Putamen (tissue), 1 donor: ENCODE data around the gene SPC25.
"Not testable (repeated sequence)": the region's sequence is repeated elsewhere in the genome, so short reads cannot be mapped to it uniquely, and the experiment has no call there.

ENCODE experiments used
- DNase-seq: peaks from one replicate; pipeline ENCODE4 v3.0.0-alpha.2; 2016; ENCODE audit warnings: low spot score

SPC25 gene, protein sequence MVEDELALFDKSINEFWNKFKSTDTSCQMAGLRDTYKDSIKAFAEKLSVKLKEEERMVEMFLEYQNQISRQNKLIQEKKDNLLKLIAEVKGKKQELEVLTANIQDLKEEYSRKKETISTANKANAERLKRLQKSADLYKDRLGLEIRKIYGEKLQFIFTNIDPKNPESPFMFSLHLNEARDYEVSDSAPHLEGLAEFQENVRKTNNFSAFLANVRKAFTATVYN

DNA sequence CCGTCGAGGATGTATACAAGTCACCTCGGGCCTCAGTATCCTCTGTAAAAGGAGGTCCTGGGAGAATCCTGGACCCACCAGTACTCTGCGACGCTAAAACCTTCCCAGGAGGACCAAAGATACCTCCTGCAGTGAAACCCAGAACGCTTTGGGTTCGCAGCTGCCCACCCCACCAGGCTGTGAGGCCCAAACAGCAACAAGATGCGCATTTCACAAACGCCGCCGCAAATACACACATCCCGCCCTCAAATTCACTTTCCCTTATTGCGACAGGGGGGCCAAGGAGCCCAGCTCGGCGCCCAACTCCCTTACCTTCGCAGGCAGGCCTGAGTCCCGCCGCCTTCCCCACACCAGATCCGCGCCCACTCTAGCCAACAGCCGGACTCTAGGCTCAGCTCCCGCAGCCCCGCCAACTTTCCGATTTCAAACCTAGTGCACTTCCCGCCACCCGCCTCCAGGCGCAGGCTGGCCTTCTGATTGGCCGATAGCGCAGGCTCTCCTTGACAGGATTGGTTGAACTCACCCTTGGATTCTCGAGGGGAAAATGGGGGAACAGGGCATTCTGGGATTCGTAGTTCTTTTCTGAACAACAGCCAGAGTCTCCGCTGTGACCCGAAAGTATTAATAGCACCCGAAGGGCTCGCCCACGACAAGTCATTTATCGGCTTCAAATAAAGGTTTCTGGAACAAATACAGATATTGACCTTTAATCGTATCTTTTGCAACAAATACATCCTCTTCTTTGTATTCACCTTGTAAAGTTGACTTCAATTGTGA lies at the start of gene SPC25:
TSS of gene SPC25 (minus strand) at position 425 of the 777 bp plus-strand sequence. CDS start 911 bp downstream, outside the sequence.
- DNase-seq = peak; percentile 84

DNA sequence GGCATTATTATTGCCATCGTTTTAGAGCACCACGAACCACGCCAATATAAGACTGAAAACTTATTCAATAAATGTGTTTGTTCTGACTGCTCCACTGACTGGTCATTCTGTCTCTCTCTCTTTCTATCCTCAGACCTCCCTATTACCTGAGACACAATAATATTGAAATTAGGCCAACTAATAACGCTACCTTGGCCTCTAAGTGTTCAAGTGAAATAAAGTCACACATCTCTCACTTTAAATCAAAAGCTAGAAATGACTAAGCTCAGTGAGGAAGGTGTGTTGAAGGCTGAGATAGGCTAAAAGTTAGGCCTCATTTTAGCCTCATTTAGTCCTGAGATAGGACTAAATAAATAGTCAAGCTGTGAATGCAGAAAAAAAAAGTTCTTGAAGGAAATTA lies 49.7 kb upstream of the SPC25 start:
- no peak for DNase-seq

DNA sequence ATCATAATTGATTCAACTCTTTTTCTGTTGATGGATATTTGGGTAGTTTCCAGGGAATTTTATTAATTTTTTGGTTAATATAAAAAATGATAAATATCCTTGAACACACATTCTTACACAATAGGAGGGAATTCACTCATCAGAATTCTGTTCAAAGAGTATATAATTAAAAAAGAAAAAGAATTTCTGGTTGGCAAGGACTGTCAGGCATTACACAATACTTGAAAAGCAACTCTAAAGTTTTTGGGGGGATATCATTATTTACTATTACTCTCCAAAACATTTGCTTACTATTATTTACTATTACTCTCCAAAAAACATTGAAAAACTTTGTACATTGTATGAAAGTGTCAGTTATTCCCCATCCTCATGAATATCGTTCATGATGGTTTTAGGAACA lies 48.8 kb upstream of the SPC25 start:
- no peak for DNase-seq

DNA sequence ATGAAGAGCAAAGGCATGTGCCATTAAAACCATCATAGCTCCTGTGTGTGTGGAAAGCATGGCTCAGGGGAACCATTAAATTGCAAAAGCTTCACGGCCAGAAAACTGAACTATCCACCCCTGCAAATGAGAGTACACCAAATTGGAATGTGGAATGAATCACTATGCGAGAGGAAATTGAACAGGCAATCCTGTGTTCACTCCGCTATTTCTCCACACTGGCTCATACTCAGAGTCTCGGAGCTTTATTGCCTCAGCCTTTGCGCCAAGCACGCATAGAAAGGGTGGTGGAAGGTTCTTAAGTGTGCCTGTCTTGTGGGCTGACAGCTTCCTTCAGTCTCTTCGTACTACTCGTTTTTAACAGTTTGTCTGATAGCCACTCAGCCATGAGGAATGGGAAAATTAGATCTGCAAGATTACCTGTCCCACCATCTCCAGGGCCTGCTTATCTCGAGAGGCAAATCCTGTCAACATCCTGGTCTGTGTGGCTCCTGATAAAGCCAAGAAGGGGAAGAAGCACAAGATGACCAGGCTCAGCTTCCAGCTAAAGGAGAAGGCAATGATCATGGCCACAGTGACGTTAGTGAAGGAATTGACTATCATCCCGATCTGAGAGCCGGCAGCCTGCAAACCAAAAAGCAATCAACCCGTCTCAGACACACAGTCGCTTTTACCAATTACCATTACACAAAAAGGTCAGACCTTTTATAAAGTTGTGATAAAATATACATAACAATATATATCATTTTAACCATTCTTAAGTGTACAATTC lies 45.8 kb upstream of the SPC25 start:
- DNase-seq = no peak

DNA sequence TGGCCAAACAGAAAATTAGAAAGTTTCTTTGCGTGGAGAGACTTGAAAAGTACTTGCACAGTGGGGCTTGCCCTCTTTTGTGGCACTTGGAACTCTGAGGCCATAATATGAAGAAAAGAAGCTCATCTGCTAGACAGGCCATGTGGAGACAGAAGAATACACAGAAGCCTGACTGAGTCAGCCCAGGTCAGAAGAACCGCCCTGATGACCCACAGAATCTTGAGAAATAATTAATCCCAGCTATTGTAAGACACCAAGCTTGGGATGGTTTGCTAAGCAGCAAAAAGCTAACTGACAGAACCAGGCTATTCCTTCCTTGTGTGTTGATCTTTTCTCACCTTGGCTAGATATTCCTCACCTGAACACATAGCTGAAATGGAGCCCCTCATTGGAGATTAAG lies 44.6 kb upstream of the SPC25 start:
- DNase-seq = no peak

DNA sequence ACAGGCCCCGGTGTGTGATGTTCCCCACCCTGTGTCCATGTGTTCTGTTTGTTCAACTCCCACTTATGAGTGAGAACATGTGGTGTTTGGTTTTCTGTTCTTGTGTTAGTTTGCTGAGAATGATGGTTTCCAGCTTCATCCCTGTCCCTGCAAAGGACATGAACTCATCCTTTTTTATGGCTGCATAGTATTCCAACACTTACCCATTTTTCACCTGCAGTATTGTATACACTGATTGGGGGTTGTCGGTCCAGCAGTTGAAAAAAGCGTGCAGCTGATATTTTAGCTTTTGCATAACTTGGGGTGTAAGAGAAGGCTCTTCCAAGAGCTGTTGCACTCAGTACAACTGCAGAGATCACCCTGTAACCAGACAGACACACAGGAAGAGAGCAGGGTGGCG lies 41.9 kb upstream of the SPC25 start:
- not testable (repeated sequence) for DNase-seq

DNA sequence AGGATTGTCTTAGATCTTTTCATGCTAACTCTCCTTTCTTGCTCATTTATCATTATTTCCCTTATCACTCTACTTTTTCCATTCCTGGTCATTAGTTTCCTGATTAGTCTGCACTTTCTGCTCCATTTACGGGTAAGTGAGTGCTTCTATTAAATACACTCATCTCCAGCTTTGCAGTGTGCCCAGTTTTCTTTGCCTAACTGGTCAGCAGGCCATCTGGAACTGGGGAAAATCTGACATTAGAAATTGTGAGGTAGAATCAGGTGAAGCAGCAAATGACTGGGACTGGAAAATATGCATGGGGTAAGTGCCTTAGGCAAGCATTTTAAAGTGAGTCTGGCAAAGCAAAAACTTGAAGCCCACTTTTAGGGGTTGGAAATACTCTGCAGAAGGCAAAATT lies 40.0 kb upstream of the SPC25 start:
- no peak for DNase-seq

DNA sequence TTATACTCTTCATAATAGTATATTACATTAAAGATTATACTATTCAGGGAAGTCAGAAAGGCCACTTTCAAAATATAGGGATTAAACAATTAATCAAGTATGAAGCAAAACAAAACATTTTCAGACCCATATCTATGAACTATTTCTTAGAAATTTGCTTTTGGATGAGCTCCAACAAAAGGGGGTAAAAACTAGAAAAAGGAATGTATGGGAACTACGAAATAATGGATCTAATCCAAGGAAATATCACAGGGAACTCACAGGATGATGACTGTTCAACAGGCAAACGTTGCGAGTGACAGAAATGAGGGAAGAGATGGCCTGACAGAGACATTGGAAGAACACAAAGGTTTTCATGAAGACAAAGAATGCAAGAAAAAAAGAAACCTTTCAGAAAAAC lies 38.8 kb upstream of the SPC25 start:
- DNase-seq = no peak

DNA sequence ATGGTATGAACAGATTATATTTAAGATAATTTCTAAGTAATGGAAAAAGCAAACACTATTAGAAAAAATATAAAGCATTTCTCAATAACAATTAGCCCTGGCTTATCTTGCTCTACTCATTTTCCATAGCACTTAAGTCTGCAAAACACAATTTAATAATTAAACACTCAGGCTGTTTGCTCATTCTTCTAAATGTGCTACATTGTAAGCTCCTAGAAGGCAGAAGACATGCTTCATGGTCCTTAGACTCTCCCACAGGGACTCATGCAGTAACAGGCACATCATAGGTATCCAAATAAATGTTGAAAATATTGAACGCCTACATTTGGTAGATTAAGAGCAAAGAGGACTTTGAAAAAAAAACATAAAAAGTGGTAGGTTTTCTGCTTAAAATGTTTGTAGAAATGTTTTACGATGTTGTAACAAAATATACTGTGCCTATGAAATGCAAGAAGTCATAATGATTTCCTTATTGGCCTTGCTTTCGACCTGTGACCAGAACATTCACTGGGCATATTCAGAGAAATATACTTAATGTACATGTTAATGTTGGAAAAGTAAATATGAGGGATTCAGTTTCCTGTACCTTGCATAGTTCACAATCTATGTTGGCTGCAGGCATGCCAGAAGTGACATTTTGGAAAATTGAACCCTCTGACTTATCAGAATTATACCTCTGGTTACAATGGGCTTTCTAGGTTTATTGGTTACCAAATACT lies 38.0 kb upstream of the SPC25 start:
- no peak for DNase-seq

DNA sequence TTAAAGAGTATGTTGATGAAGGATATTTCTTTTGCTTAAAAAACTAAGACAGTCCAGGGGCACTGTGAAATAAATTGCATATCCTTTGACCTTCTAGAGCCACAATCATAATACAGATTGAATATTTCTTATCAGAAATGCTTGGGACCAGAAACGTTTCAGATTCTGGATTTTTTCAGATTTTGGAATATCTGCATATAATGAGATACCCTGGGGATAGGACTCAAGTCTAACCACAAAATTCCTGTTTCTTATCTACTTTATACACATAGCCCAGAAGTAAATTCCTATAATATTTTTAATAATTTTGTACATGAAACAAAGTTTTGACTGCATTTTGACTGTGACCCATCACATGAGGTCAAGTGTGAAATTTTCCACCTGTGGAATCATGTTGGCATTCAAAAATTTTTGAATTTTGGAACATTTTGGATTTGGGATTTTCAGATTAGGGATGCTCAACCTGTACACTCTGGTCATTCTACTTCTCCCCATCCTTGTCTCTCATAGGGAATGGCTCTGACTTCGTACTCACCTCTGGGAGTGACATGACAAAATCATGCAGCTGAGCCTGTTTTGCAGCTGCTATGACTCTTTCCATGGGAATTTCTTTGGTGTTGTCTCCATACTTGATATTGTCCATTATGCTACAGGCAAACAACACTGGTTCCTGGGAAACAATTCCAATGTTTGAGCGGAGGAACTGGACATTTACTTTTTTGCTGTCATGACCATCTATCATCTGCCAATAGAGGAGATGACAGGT lies 36.6 kb upstream of the SPC25 start:
- DNase-seq = no peak

DNA sequence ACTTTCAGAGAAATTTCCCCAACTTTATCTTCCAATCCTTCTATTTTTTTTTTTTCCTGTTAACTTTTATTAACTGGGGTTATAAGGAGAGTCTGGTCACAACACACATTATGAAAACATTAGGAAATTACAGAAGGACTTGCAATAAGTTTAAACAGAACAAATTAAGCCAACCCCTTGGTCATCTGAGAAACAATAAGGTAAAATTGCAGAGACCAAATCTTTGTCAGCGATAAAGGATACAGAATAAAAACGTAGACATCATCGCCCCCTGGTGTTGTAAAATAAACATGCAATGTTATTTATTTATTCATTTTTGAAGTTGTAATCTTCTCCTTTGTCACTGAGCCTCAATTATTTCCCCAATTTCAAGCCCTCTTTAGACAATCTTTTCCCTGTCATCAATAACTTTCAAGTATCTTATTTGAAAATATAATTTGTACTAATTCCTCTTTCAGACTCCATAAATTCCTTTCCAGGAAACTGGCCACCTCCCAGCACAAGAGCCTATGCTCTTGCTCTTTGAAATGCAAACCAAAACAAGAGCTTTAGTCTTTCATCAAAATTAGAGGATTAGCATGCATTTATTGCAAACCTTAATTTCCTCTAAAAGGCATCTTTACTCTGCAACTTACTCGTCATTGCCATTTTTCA lies 30.4 kb upstream of the SPC25 start:
- DNase-seq = no peak

DNA sequence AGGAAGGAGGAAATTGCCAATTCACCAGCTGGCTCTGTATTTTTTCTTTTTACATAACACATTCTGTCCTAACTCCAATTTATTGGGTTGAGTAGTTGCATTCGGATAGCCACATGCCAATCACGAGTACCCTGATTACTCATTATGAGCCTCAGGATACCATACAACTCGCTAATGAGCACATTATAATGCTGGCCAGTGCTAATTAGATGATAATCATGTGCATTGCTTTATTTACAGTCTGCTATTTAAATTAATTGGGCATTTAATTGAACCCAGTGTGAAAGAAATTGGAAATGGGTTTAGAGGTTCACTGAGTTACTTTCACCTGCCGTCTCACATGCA lies 26.1 kb upstream of the SPC25 start:
- DNase-seq = no peak

DNA sequence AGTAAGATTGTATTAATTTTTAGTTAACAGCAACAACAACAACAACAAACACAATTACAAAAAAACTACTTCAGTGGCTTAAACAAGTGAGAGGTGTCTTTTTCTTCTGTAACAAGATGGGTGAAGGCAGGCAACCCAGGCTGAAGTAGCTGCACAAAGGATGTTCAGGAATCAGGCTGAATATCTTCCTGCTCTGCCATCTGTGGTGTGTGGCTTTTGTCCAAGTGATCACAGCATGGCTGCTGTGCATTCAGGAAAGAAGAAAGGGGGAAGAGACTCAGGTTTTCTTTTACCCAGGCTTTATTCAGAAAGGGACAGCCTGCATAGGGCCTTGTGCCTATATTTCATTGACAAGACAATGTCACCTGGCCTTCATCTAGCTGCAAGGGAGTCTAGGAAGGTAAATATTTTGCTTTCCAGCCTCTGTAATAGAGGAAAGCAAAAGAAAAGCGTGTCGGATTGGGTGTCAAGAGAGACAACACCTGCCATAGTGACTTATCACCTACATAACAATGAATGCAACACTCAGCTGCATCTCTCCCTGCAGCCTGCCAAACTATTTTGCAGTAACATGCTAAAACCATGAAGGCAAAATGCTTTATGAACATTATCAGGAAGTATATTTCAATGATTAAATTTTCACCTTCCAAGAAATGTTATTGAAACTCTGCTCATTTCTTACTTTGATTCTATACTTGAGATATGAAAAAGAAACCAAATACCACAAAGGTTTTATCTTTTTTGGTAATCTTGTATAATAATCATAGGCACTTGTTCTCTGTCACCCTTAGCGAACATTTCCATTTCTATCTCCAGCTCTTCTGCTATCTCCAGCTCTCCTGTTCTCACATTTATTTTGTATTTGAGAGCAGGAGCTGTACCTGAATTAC lies 25.5 kb upstream of the SPC25 start:
- DNase-seq = no peak

DNA sequence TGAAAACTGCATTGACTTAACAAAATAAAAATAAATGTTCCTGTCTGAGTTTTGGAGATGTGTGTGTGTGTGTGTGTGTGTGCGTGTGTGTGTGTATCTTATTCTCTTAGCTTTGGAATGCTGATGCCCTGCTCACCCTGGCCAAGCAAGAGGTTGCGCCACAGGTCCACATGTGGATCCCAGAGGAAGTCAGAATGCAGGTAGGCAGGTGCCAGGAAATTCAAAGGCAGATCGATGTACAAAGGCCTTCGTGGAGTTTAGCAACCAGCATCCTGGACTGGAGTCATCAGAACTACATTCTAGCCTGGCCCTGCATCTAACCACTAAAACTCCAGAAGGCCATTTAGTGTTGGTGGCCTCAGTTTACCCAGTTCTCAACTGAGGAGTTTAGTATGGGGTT lies 23.3 kb upstream of the SPC25 start:
- no peak for DNase-seq

DNA sequence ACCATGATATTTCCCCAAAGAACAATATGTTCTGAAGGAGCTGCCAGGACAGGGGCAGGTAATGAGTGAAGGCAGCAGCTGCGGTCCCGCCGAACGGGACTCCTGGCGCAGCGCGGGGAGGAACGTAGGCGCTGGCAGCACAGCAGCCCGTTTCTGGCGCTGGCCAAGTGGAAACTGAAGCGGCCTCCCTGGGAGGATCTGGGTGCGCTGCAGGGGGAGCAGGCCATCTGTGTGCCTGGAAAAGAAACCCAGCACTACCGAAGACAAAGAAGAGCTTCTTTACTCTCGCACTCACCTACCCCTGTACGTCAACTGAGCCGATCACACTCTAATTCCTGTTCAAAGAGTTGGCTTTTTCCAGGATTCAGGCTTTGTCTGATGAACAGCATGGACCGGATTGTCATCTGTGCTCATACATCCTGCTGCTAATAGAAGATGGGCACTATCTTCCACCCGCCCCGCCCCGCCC lies 22.7 kb upstream of the SPC25 start:
- no peak for DNase-seq

DNA sequence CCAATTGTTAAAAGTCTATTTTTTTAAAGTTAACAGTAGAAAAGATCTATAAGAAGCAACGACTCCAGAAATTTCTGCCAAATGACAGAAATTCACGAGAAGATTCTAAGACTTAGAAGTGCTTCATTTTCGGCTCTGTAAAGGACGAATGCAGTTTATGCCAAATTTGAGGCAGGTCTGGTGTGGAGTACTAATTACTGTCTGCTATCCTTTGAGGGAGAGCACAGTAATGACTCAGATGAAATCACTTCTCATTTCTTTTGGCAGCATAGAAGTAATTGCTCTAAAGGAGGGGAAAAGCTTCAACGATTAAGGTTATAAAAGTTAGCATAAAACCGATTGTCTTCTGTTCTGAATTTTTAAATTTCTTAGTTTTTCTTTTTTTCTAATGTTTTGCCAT lies 22.2 kb upstream of the SPC25 start:
- DNase-seq = no peak

DNA sequence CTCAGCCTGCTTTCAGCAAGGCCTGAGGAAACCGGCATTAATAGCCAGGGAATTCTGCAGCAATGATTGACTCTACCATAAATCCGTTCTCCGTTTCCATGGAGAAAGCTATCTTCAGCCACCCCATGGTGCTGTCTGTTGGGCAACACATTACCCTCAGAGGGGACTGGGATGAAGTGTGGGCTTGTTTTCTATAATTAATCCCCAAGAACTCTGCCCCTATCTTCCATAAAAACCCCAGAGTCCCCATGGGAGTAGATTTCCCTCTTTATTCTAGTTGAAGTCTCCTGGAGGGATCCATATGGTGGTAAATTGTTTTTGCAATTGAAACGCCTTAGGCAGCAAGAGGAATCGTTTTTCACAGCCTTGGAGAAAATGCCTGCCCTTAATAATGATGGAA lies 20.1 kb upstream of the SPC25 start:
- no peak for DNase-seq

DNA sequence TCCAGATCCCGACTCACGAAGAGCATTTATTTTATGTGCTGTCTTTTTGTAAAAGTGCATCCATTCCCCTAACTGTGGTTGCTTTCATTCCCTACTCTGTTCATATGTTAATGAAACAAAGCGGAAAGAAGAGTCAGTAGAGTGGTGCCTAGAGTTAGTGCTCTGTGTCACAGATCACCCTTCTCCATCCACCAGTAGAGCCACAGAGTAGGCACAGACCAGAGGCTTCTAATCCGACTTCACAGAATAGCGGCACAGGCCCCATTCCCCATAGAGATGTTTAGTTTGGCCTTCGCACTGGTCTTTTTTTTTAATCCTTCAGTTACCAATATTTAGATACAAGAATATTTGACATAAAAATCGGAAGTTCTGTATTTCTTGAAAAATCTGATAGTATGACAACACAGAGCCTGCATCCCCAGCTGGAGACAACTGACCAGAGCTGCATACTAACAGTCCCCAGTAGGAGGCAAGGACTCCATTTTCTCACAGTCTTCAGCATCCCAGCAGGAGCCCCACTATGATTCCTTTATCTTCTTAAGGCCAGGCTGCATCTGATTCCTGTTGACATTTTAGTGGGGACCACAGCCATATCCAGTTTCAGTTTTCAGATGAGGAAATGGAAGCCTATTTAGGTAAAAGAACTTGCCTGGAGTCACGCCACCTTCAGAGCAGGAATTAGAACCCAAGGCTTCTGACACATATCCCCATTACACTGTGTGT lies 17.9 kb upstream of the SPC25 start:
- no peak for DNase-seq

DNA sequence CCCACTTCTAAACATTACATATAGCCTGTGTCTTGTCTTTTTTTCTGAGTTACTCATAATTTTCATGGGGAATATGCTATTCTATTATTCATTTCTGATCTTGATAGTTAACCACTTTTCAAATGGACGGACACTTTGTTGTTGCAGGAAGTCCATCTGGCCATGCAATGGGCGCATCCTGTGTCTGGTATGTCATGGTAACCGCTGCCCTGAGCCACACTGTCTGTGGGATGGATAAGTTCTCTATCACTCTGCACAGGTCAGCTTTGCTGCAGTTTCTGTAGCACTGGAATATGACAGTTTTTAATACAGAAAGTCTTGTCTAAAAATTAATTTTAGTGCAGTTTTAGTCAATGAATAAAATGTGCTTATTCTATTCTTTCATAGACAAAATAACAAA lies 14.1 kb upstream of the SPC25 start:
- DNase-seq = no peak
